Stimulated activated CD8-positive, alpha-beta memory T cell treated with anti-CD3 and anti-CD28 coated beads, Interleukin-15, amount 100 ng/mL, for 48 hours (primary cell): ENCODE results near the gene PTPRO.

Experiments
- DNase-seq, 2 donors: peaks; one replicate each; pipeline ENCODE4 v3.0.0-alpha.2; 2020; ENCODE audit warnings: low read depth in 2 of 2

The PTPRO gene

GRCh38 chr12:15322164-15323061, at the start of gene PTPRO:
Gene PTPRO (plus strand): TSS chr12:15322508.
- DNase-seq, result no peak

GRCh38 chr12:15273896-15274295, 48.4 kb upstream of the PTPRO start:
- DNase-seq, result no peak

GRCh38 chr12:15274561-15274967, 47.7 kb upstream of the PTPRO start:
- no peak for DNase-seq

- no peak for DNase-seq
These were observed 46.1 kb upstream of the PTPRO start for GRCh38 chr12:15276088-15276698.

- DNase-seq, result no peak
These were observed 43.3 kb upstream of the PTPRO start for GRCh38 chr12:15278816-15279658.

GRCh38 chr12:15280930-15281329, 41.4 kb upstream of the PTPRO start:
- no peak for DNase-seq

GRCh38 chr12:15289192-15289591, 33.1 kb upstream of the PTPRO start:
- DNase-seq, result no peak

GRCh38 chr12:15293731-15294130, 28.6 kb upstream of the PTPRO start:
- no peak for DNase-seq

- no peak for DNase-seq
These were observed 22.4 kb upstream of the PTPRO start for GRCh38 chr12:15299947-15300346.

GRCh38 chr12:15304296-15304695, 18.0 kb upstream of the PTPRO start:
- DNase-seq, result no peak

- no peak for DNase-seq
These were observed 15.7 kb upstream of the PTPRO start for GRCh38 chr12:15306605-15307004.

GRCh38 chr12:15307079-15307478, 15.2 kb upstream of the PTPRO start:
- no peak for DNase-seq

- DNase-seq, result no peak
These were observed 3.5 kb upstream of the PTPRO start for GRCh38 chr12:15318841-15319240.

GRCh38 chr12:15320881-15321280, 1.4 kb upstream of the PTPRO start:
- DNase-seq, result no peak

GRCh38 chr12:15323480-15323879, 1.2 kb downstream of the PTPRO start:
- DNase-seq, result no peak

GRCh38 chr12:15329891-15330290, 7.6 kb downstream of the PTPRO start:
- no peak for DNase-seq

- DNase-seq, result no peak
These were observed 11.9 kb downstream of the PTPRO start for GRCh38 chr12:15334225-15334624.

- no peak for DNase-seq
These were observed 13.7 kb downstream of the PTPRO start for GRCh38 chr12:15335959-15336358.

GRCh38 chr12:15336768-15337553, 14.7 kb downstream of the PTPRO start:
- no peak for DNase-seq

GRCh38 chr12:15341371-15341770, 19.1 kb downstream of the PTPRO start:
- no peak for DNase-seq

GRCh38 chr12:15344561-15344960, 22.3 kb downstream of the PTPRO start:
- DNase-seq, result no peak

GRCh38 chr12:15346488-15346887, 24.2 kb downstream of the PTPRO start:
- DNase-seq, result no peak
